AG09319 (cell line): Measurements from ENCODE around the gene UBE2S.

Experiments used
- DNase-seq: peaks from one replicate; pipeline ENCODE4 v3.0.0-alpha.2; 2010; ENCODE audit warnings: low read depth; ENCODE audit errors: extremely low read depth
- CTCF ChIP-seq: IDR thresholded peaks from 2 replicates; pipeline ENCODE4 v1.5.1; 2011; ENCODE audit warnings: low read depth, mild to moderate bottlenecking, inconsistent platforms, low read length, moderate library complexity

The UBE2S gene

GRCh38 chr19:55443045-55443823 is 35.6 kb upstream of the UBE2S start, which contains the start of gene SHISA7:
TSS of gene SHISA7 (minus strand) at chr19:55443300. CDS start at chr19:55442863, 437 bp downstream.
- no peak for TF ChIP-seq CTCF

DNA sequence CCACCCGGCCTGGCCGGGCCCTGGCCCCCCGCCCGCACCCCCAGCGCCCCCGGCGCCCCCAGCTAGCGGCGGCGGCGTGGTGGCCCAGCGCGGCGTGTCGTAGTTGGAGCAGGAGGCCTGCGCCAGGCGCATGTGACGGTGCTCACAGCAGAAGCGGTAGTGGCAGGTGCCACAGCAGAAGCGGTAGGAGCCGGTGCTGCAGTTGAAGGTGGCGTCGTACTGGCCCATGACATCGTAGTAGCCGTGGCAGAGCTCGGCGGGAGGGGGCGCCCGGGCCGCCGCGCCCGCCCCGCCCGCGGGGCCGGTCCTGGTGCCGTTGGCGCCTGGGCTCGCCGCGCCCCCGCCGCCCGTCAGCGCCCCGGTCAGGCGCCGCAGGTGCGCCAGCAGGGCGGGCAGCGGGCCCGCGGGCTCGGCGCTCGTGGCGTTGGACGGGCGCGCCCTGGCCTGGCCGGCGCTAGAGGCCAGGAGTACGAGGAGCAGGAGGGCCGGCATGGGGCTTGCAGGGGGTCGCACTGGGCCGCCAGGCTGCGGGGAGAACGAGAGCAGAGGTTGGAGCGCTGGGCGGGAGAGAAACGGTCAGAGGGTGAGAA is 34.9 kb upstream of the UBE2S start:
- no peak for DNase-seq
- no peak for TF ChIP-seq CTCF

More at GRCh38 chr19:55443045-55443823, 35.6 kb upstream of the UBE2S start, which contains the start of gene SHISA7:
- DNase-seq, result no peak

DNA sequence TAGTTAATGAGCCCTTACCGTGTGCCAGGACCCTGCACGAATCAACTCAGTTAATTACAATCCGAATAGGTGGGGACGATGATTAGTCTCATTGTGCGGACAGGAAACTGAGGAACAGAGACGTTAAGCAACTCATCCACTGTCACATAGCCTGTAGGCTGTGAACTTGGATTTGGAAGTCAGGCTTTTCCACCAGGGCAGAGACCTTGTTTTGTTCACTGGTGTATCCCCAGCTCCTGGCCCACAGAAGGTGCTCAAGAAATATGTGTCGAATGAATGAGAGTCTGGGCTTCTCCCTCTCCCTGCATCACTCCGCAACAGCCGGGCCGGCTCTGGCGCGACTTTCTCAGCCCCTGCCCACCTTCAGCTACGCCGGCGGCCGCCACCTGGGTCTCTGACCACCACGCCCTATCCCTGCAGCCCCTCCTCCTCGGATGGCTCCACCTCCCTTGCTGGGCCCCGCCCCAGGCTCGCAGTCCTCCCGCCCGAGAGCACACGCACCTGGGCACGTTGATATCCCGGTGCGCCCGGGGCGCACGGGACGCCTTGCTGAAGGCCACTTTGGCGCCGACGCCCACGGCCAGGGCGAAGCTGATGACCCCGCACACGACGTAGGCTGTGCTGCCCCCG is 34.2 kb upstream of the UBE2S start:
- no peak for DNase-seq
- TF ChIP-seq CTCF, result no peak

GRCh38 chr19:55441319-55441691 is 33.7 kb upstream of the UBE2S start:
- DNase-seq, result no peak
- TF ChIP-seq CTCF, result no peak

- no peak for TF ChIP-seq CTCF
- no peak for DNase-seq
Observed at GRCh38 chr19:55440411-55441105, 33.0 kb upstream of the UBE2S start.

DNA sequence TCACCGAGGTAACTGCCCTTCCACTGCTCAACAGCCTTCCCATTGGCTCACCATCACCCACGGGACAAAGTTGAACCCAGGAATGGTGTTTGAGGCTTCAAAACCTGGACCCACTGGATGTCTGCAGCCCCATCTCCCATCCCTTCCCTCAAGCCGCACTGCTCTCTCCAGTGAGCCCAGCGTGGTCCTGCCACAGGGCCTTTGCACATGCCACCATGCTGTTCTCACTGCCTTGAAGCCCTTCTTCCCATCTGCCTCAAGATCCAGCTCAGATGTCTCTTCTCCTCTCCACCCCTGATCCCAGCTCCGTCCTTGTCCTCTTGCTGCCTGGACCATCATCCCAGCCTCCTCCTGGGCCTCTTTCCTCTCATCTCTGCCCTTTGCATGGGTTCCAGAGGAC is 31.5 kb upstream of the UBE2S start:
- no peak for DNase-seq
- TF ChIP-seq CTCF, result no peak

GRCh38 chr19:55437410-55437809 is 29.8 kb upstream of the UBE2S start:
- no peak for TF ChIP-seq CTCF
- no peak for DNase-seq
